Neutrophil (primary cell): Measurements from ENCODE around the gene MRPL58.

Experiments used
- H3K27ac ChIP-seq: fragments of 200-600 bp; sonication (generic); 2 replicates; pipeline ENCODE4 v1.5.1; 2016; ENCODE audit warnings: mild to moderate bottlenecking, moderate library complexity
- H3K27me3 ChIP-seq: fragments of 200-600 bp; sonication (generic); 2 replicates; pipeline ENCODE4 v1.6.0; 2016; ENCODE audit warnings: mild to moderate bottlenecking
- H3K36me3 ChIP-seq: fragments of 200-600 bp; sonication (generic); 2 replicates; pipeline ENCODE4 v1.5.1; 2017
- H3K4me1 ChIP-seq, 2 experiments: fragments of 200-600 bp in 1 of 2; sonication (generic) in 1 of 2; 1 replicate in 1 of 2; 2 replicates in 1 of 2; pipeline versions ENCODE4 v1.5.1 to v1.6.1; 2013 to 2016; ENCODE audit warnings: low read depth in 1 of 2, low read length in 1 of 2, mild to moderate bottlenecking in 1 of 2, moderate library complexity in 1 of 2; ENCODE audit not compliant: control insufficient read depth in 1 of 2, insufficient read depth in 1 of 2
- H3K4me3 ChIP-seq, 2 experiments: fragments of 200-600 bp in 1 of 2; sonication (generic) in 1 of 2; 1 replicate in 1 of 2; 2 replicates in 1 of 2; pipeline ENCODE4 v1.5.1; 2013 to 2016; ENCODE audit warnings: low read depth in 1 of 2, low read length in 1 of 2, mild to moderate bottlenecking in 1 of 2, moderate library complexity in 1 of 2
- H3K9me3 ChIP-seq: fragments of 200-600 bp; sonication (generic); 2 replicates; pipeline ENCODE4 v1.5.1; 2016
- TF ChIP-seq, protein P1 (sequence below): fragments of 200-600 bp; sonication (generic); IDR thresholded peaks from 2 replicates; pipeline ENCODE4 v1.5.1; 2016; ENCODE audit warnings: antibody characterized with exemption

MRPL58 gene

DNA sequence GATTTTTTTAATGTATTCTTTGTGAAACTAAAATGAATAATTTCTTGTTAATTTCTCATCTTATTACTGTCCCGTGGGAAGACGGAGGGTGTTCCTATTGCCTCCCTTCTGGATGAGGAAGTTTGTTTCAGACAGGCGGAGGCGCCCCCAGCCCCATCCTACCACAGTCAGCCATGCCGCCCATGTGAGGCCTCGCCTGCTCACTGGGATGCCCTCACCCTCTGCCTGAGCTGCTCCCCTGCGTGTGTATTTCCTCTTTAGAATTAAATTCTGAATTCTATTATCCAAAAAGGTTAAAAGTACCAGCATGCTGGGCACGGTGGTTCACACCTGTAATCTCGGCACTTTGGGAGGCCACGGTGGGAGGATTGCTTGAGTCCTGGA is 48.6 kb downstream of the MRPL58 start:
- H3K27ac ChIP-seq = no peak overlapping the region
- H3K4me3 ChIP-seq = no peak overlapping the region
- TF ChIP-seq, protein P1, sequence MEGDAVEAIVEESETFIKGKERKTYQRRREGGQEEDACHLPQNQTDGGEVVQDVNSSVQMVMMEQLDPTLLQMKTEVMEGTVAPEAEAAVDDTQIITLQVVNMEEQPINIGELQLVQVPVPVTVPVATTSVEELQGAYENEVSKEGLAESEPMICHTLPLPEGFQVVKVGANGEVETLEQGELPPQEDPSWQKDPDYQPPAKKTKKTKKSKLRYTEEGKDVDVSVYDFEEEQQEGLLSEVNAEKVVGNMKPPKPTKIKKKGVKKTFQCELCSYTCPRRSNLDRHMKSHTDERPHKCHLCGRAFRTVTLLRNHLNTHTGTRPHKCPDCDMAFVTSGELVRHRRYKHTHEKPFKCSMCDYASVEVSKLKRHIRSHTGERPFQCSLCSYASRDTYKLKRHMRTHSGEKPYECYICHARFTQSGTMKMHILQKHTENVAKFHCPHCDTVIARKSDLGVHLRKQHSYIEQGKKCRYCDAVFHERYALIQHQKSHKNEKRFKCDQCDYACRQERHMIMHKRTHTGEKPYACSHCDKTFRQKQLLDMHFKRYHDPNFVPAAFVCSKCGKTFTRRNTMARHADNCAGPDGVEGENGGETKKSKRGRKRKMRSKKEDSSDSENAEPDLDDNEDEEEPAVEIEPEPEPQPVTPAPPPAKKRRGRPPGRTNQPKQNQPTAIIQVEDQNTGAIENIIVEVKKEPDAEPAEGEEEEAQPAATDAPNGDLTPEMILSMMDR = no peak
- H3K4me1 ChIP-seq = peaks cover 0 to 9% of the 10 kb centered on the region in 2 experiments
- no peaks in the 10 kb centered on the region for H3K9me3 ChIP-seq
- peaks cover 80% of the 10 kb centered on the region for H3K36me3 ChIP-seq
- H3K27me3 ChIP-seq = no peaks in the 10 kb centered on the region

DNA sequence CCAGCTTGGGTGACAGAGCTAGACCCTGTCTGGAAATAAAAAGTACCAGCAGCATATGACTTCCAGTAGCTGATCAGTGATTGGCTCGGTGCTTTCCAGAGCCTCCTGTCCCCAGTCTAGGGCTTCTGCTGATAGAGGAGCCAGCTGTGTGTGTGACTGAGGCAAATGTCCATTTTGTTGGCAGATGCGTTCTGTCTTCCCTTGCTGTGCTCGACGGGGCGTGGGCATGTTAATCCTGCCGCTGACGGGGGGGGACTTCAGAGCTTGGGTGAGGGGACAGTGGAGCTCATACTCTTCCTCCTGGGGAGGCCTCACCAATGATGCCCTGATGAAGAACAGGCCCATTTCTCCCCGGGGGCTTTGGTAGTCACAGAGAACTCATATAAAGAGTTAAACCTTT is 49.1 kb downstream of the MRPL58 start:
- H3K36me3 ChIP-seq = peaks cover 80% of the 10 kb centered on the region
- no peak overlapping the region for H3K27ac ChIP-seq
- TF ChIP-seq, protein P1 = no peak
- H3K4me3 ChIP-seq = no peak overlapping the region
- peaks cover 0 to 9% of the 10 kb centered on the region in 2 experiments for H3K4me1 ChIP-seq
- H3K9me3 ChIP-seq = no peaks in the 10 kb centered on the region
- no peaks in the 10 kb centered on the region for H3K27me3 ChIP-seq

DNA sequence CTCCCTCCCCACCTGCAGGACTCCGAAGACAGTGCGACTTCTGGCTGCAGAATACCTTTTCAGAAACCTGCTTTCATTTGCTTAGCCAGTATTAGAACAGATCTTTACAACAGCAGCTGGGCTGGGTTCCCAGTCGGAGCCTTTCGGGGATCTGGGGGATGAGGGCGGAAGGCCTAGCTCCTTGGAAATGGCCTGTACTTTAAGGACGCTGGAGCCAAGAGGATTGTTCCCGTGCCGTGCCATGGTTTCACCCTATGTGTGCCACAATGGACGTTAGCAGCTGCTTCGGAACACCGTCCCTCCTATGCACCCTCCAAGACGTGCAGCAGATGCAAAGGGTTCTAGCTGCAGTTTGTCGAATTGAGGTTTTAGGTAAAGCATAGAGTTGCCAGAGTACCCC is 50.7 kb downstream of the MRPL58 start:
- H3K27me3 ChIP-seq = no peaks in the 10 kb centered on the region
- no peak overlapping the region for H3K27ac ChIP-seq
- no peak overlapping the region for H3K4me3 ChIP-seq
- peaks cover 68% of the 10 kb centered on the region for H3K36me3 ChIP-seq
- peaks cover 0 to 9% of the 10 kb centered on the region in 2 experiments for H3K4me1 ChIP-seq
- no peaks in the 10 kb centered on the region for H3K9me3 ChIP-seq
- TF ChIP-seq, protein P1 = no peak

DNA sequence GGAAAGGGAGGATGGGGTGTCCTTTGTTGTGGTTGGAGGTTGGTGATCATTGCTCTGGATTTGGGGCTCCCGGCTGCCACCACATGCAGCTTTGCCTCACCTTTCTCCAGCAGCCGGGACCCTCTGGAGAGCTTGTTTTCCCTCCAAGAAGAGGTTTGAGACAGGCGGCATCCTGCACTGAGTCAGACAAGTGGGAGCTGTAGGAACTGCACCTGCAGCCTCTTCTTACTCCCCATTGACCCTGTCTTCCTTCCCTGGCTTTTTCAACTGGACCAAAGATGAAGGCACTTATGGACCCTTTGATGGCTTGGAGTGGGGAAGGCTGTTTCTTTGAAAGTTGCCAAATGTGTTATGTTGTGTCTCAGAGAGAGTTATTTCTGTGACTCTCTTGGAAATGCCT is 51.2 kb downstream of the MRPL58 start:
- Histone ChIP-seq H3K27me3 (no peaks in the 10 kb centered on the region), H3K36me3 (peaks cover 64% of the 10 kb centered on the region), H3K27ac (no peak overlapping the region), H3K9me3 (no peaks in the 10 kb centered on the region), H3K4me3 (no peak overlapping the region), H3K4me1 (peaks cover 0 to 9% of the 10 kb centered on the region in 2 experiments)
- TF ChIP-seq, protein P1 = no peak

DNA sequence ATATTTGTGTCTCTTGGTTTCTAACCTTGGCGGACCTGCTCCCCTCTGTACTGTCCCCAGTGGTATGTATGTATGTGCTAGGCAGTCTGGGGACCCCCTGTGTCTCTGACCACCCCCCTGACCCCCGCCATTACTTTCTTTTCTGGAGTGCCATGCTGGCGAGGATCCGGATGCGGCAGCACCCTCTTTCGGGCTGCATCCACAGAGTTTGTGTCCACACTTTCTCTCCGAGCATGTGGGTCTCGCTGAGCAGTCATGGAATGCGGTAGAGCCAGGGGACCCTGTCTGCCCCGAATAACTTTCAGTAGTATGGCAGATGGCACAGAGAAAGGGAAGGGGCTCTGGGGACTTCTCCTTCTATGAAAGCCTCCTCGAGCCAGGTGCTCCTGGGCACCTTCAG is 51.6 kb downstream of the MRPL58 start:
- TF ChIP-seq, protein P1 = no peak
- peaks cover 64% of the 10 kb centered on the region for H3K36me3 ChIP-seq
- H3K27me3 ChIP-seq = no peaks in the 10 kb centered on the region
- H3K4me3 ChIP-seq = no peak overlapping the region
- no peaks in the 10 kb centered on the region for H3K9me3 ChIP-seq
- H3K4me1 ChIP-seq = peaks cover 0 to 9% of the 10 kb centered on the region in 2 experiments
- H3K27ac ChIP-seq = no peak overlapping the region

DNA sequence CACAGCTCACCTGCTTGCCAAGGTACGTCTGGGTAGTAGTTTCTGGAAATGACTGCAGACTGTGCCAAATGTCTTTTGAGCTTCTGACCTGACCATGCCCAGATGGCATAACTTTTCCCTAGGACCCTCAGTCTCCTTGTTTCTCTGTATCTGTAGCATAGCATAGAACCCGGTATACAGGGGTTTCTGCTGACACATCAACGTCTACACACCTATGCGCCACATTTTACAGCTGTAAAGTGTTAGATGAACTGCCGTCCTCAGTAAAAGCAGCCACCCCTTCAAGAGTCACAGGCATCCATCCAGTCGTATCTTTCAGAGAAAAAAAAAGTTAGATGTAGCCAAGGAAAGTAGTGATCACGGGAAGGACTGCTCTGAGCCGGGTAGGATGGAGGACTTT is 52.0 kb downstream of the MRPL58 start:
- Histone ChIP-seq H3K9me3 (no peaks in the 10 kb centered on the region), H3K27ac (no peak overlapping the region), H3K4me1 (peaks cover 0 to 9% of the 10 kb centered on the region in 2 experiments), H3K27me3 (no peaks in the 10 kb centered on the region), H3K36me3 (peaks cover 61% of the 10 kb centered on the region), H3K4me3 (no peak overlapping the region)
- TF ChIP-seq, protein P1 = no peak
